ENCODE measurements around the gene PSG6.
"Not testable (repeated sequence)": the region's sequence is repeated elsewhere in the genome, so short reads cannot be mapped to it uniquely, and the experiment has no call there.

DNA sequence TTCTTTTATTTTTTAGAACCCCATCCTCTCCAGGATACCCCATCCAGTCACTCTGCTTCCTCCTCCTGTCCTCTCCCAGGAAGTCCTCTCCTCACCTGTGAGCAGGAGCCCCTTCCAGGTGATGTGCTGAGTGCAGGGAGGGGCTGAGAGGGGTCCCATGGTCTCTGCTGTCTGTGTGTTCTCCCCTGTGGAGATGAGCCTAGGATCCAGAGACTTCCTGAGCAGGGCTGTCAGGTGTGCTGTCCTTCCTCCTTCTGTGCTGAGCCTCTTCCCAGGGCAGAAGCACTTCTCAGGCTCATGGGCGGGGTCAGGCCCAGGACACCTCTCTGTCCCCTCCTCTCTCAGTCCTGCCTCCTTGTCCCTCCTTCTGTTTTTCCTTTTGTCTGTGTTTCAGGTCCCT is at the start of gene PSG6:
- TF ChIP-seq EZH2 (IDR thresholded peaks at IDR 0.05; ENCODE audit: insufficient read depth, poor library complexity, severe bottlenecking); EZH2phosphoT487 (IDR thresholded peaks at IDR 0.05; ENCODE audit: insufficient read depth, low read depth): not testable (repeated sequence)
